Measurements from ENCODE around the gene NKX6-2.
"Not testable (repeated sequence)": the region's sequence is repeated elsewhere in the genome, so short reads cannot be mapped to it uniquely, and the experiment has no call there.

Gene NKX6-2

GRCh38 chr10:132793871-132794849 is 8.2 kb upstream of the NKX6-2 start:
- DNase-seq: no peak

- no peak for DNase-seq
These were observed 7.3 kb upstream of the NKX6-2 start for GRCh38 chr10:132793213-132793612.

GRCh38 chr10:132792796-132793195 is 6.8 kb upstream of the NKX6-2 start:
- no peak for DNase-seq

- DNase-seq: not testable (repeated sequence)
These were observed 6.2 kb upstream of the NKX6-2 start for GRCh38 chr10:132792099-132792498.

- DNase-seq: no peak
These were observed 5.2 kb upstream of the NKX6-2 start for GRCh38 chr10:132790934-132791829.

- no peak for DNase-seq
These were observed 4.5 kb upstream of the NKX6-2 start for GRCh38 chr10:132790470-132790869.

GRCh38 chr10:132789659-132790148 is 3.8 kb upstream of the NKX6-2 start:
- DNase-seq: no peak

- no peak for DNase-seq
These were observed 2.9 kb upstream of the NKX6-2 start for GRCh38 chr10:132788831-132789219.

GRCh38 chr10:132788180-132788830 is 2.4 kb upstream of the NKX6-2 start:
- no peak for DNase-seq

- DNase-seq: no peak
These were observed 1.7 kb upstream of the NKX6-2 start for GRCh38 chr10:132787495-132788179.

- no peak for DNase-seq
These were observed 1.0 kb upstream of the NKX6-2 start for GRCh38 chr10:132786884-132787494.

GRCh38 chr10:132786476-132786883 is 533 bp upstream of the NKX6-2 start:
- DNase-seq: no peak

- DNase-seq: no peak
These were observed 853 bp downstream of the NKX6-2 start for GRCh38 chr10:132784866-132785722.

GRCh38 chr10:132783940-132784865 is 1.7 kb downstream of the NKX6-2 start:
- no peak for DNase-seq

GRCh38 chr10:132783165-132783939 is 2.6 kb downstream of the NKX6-2 start:
- DNase-seq: no peak

GRCh38 chr10:132781556-132781955 is 4.4 kb downstream of the NKX6-2 start:
- DNase-seq: no peak

GRCh38 chr10:132780356-132780755 is 5.6 kb downstream of the NKX6-2 start:
- no peak for DNase-seq

GRCh38 chr10:132779549-132780294 is 6.2 kb downstream of the NKX6-2 start:
- DNase-seq: no peak
